ENCODE data around the gene PLCB4.
A peak's percentile ranks its signal among the peaks of the same experiment; 100 is the strongest.

PLCB4 gene

GRCh38 chr20:9185511-9185910, 116.6 kb downstream of the PLCB4 start:
- DNase-seq: peak in 1 of 3 experiments; percentile 36

- peak in 1 of 3 experiments; percentile 52 for DNase-seq
Observed at GRCh38 chr20:9186396-9186795, 117.5 kb downstream of the PLCB4 start.

- DNase-seq: no peak
Observed at GRCh38 chr20:9195031-9195430, 126.1 kb downstream of the PLCB4 start.

GRCh38 chr20:9196110-9196509, 127.2 kb downstream of the PLCB4 start:
- DNase-seq: no peak

- DNase-seq: no peak
Observed at GRCh38 chr20:9198460-9198859, 129.6 kb downstream of the PLCB4 start.

GRCh38 chr20:9200196-9200595, 131.3 kb downstream of the PLCB4 start:
- DNase-seq: no peak

GRCh38 chr20:9200620-9201019, 131.7 kb downstream of the PLCB4 start:
- DNase-seq: no peak

GRCh38 chr20:9202420-9203080, 133.7 kb downstream of the PLCB4 start:
- no peak for DNase-seq

GRCh38 chr20:9203081-9203447, 134.2 kb downstream of the PLCB4 start:
- DNase-seq: no peak

- DNase-seq: no peak
Observed at GRCh38 chr20:9204979-9205378, 136.1 kb downstream of the PLCB4 start.

GRCh38 chr20:9206486-9206885, 137.6 kb downstream of the PLCB4 start:
- peak in 2 of 3 experiments; percentile 27 to 75 for DNase-seq

GRCh38 chr20:9207253-9207652, 138.4 kb downstream of the PLCB4 start:
- DNase-seq: no peak

GRCh38 chr20:9210356-9210755, 141.5 kb downstream of the PLCB4 start:
- no peak for DNase-seq

GRCh38 chr20:9211016-9211760, 142.3 kb downstream of the PLCB4 start:
- DNase-seq: no peak

GRCh38 chr20:9212735-9213134, 143.8 kb downstream of the PLCB4 start:
- no peak for DNase-seq

GRCh38 chr20:9214685-9215084, 145.8 kb downstream of the PLCB4 start:
- no peak for DNase-seq

- peak in 1 of 3 experiments; percentile 22 for DNase-seq
Observed at GRCh38 chr20:9215539-9215938, 146.7 kb downstream of the PLCB4 start.

- peak in 2 of 3 experiments; percentile 15 to 59 for DNase-seq
Observed at GRCh38 chr20:9218531-9218961, 149.7 kb downstream of the PLCB4 start.

- DNase-seq: no peak
Observed at GRCh38 chr20:9220874-9221547, 152.1 kb downstream of the PLCB4 start.

- no peak for DNase-seq
Observed at GRCh38 chr20:9223296-9223695, 154.4 kb downstream of the PLCB4 start.

- no peak for DNase-seq
Observed at GRCh38 chr20:9225879-9226278, 157.0 kb downstream of the PLCB4 start.

- no peak for DNase-seq
Observed at GRCh38 chr20:9227896-9228615, 159.2 kb downstream of the PLCB4 start.

GRCh38 chr20:9228774-9229450, 160.0 kb downstream of the PLCB4 start:
- no peak for DNase-seq

Measured in NCI-H1417 (cell line).